ENCODE results near the gene AFG1L.

DNA sequence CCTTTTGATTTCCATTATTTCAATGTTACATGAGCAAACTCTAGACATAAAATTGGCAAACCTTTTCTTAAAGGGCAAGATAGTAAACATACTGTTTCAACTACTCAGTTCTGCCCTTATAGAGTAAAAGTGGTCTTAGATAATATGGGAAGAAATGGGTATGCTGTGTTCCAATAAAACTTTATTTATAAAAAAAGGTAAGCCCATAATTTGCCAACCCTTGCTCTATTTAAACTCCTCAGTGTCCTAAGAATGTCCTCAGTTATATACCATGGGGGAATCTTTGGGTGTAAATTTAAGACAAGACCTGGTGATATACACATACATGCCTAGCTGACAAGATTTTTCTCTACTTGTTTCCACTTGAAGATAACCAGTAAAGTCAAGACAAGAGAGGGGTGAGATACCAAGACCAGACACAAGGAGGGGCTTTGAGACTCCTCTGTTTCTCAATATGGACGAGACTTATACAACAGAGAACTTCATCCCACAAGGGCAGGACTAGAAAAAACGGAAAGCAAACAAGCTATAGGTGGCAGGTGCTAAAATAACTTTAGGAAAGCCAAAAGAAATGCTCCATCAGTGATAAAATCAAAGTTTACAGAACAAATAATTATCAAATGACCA, 44.5 kb upstream of the AFG1L start:
- TF ChIP-seq POLR2A (IDR thresholded peaks at IDR 0.05) (no peak), EP300 (IDR thresholded peaks at IDR 0.05) (no peak)
- TF ChIP-seq, protein P1, sequence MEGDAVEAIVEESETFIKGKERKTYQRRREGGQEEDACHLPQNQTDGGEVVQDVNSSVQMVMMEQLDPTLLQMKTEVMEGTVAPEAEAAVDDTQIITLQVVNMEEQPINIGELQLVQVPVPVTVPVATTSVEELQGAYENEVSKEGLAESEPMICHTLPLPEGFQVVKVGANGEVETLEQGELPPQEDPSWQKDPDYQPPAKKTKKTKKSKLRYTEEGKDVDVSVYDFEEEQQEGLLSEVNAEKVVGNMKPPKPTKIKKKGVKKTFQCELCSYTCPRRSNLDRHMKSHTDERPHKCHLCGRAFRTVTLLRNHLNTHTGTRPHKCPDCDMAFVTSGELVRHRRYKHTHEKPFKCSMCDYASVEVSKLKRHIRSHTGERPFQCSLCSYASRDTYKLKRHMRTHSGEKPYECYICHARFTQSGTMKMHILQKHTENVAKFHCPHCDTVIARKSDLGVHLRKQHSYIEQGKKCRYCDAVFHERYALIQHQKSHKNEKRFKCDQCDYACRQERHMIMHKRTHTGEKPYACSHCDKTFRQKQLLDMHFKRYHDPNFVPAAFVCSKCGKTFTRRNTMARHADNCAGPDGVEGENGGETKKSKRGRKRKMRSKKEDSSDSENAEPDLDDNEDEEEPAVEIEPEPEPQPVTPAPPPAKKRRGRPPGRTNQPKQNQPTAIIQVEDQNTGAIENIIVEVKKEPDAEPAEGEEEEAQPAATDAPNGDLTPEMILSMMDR (IDR thresholded peaks at IDR 0.05) = no peak
